Upper lobe of right lung (tissue), 1 donor: ENCODE measurements around the gene NEK5. TPM values are rescaled to one million over a fixed set of nuclear protein-coding genes. Genes with fewer than 3 reads are reported as not detected.

Experiments used
- ATAC-seq: fragments of 200-7000 bp; cut with Tn5 transposase; one replicate; pipeline ENCODE4 v1.9.1; 2020; ENCODE audit warnings: mild to moderate bottlenecking, moderate library complexity
- DNase-seq: peaks from one replicate; pipeline ENCODE4 v3.0.0-alpha.2; 2020
- H3K27ac ChIP-seq: fragments of 200-600 bp; one replicate; pipeline ENCODE4 v1.8.0; 2022
- H3K27me3 ChIP-seq: fragments of 200-600 bp; one replicate; pipeline ENCODE4 v1.8.0; 2022; ENCODE audit warnings: mild to moderate bottlenecking
- H3K36me3 ChIP-seq: fragments of 200-600 bp; one replicate; pipeline ENCODE4 v1.8.0; 2022
- H3K4me1 ChIP-seq: fragments of 200-600 bp; one replicate; pipeline ENCODE4 v1.8.0; 2022
- H3K4me3 ChIP-seq: fragments of 200-600 bp; one replicate; pipeline ENCODE4 v1.8.0; 2022; ENCODE audit warnings: mild to moderate bottlenecking
- H3K9me3 ChIP-seq: fragments of 200-600 bp; one replicate; pipeline ENCODE4 v1.8.0; 2022
- CTCF ChIP-seq: fragments of 200-600 bp; IDR thresholded peaks from one replicate; pipeline ENCODE4 v1.8.0; 2022; ENCODE audit warnings: antibody characterized with exemption
- intact Hi-C: fragments of 100-400 bp; cut with DNase I; formaldehyde crosslinking; loops from one replicate; pipeline ENCODE4 v1.11.0; 2022
- total RNA-seq: library from RNA; stranded (reverse); fragmentation: NEBNext Ultra II Directional; extraction: Animal tissue kit (Norgen Biotek cat#: 25700); gene quantifications from one replicate; pipeline ENCODE4 v1.2.1, GENCODE V29; 2021
- donor health status: DM: no; HTN: yes; CAD: no; lungs with severe emphysema.

NEK5 gene
- total RNA-seq, 1 donor from 2014 or later = 0.52 TPM

- peak within 1 kb of the TSS; percentile 83 for H3K27ac ChIP-seq
- ATAC-seq (peak; percentile 100), DNase-seq (peak; percentile 100)
- peak within 1 kb of the TSS; percentile 84 for H3K4me3 ChIP-seq
- intact Hi-C loops = no loop called here
- no peak for TF ChIP-seq CTCF
- no peaks in the 10 kb centered on the region for H3K27me3 ChIP-seq
- H3K36me3 ChIP-seq = no peaks in the 10 kb centered on the region
- H3K4me1 ChIP-seq = peaks cover 18% of the 10 kb centered on the region
- no peaks in the 10 kb centered on the region for H3K9me3 ChIP-seq
Measured at GRCh38 chr13:52011632-52012511, 117.0 kb downstream of the NEK5 start, which contains the start of gene ALG11. ALG11 (plus strand) TSS chr13:52012398; CDS start chr13:52012419, 21 bp downstream.

- intact Hi-C loops = no loop called here
- Histone ChIP-seq H3K4me3 (peak within 1 kb of the TSS; percentile 84), H3K36me3 (no peaks in the 10 kb centered on the region), H3K9me3 (no peaks in the 10 kb centered on the region), H3K27ac (peak within 1 kb of the TSS; percentile 83), H3K4me1 (peaks cover 18% of the 10 kb centered on the region), H3K27me3 (no peaks in the 10 kb centered on the region)
- ATAC-seq (peak; percentile 18), DNase-seq (no peak)
- TF ChIP-seq CTCF = no peak
Measured at GRCh38 chr13:52010890-52011631, 117.8 kb downstream of the NEK5 start, which contains the start of gene ATP7B. ATP7B (minus strand) TSS chr13:52011450; CDS start chr13:52011337, 113 bp downstream.

GRCh38 chr13:52009946-52010345, 118.9 kb downstream of the NEK5 start:
- ATAC-seq = no peak
- no peak overlapping the region for H3K4me3 ChIP-seq
- intact Hi-C loops = no loop called here

GRCh38 chr13:52006523-52007245, 122.2 kb downstream of the NEK5 start:
- Histone ChIP-seq H3K4me1 (peaks cover 5% of the 10 kb centered on the region), H3K27me3 (no peaks in the 10 kb centered on the region), H3K36me3 (no peaks in the 10 kb centered on the region), H3K9me3 (no peaks in the 10 kb centered on the region), H3K27ac (no peak overlapping the region), H3K4me3 (no peak overlapping the region)
- intact Hi-C loops = no loop called here
- ATAC-seq (no peak), DNase-seq (no peak)
- TF ChIP-seq CTCF = no peak

More at GRCh38 chr13:52009946-52010345, 118.9 kb downstream of the NEK5 start:
- TF ChIP-seq CTCF = no peak
- Histone ChIP-seq H3K4me1 (peaks cover 18% of the 10 kb centered on the region), H3K27ac (no peak overlapping the region), H3K27me3 (no peaks in the 10 kb centered on the region), H3K36me3 (no peaks in the 10 kb centered on the region), H3K9me3 (no peaks in the 10 kb centered on the region)
- no peak for DNase-seq

GRCh38 chr13:52005841-52006522, 122.9 kb downstream of the NEK5 start:
- no peak for TF ChIP-seq CTCF
- Histone ChIP-seq H3K27me3 (no peaks in the 10 kb centered on the region), H3K4me1 (peaks cover 4% of the 10 kb centered on the region), H3K27ac (no peak overlapping the region), H3K9me3 (no peaks in the 10 kb centered on the region), H3K36me3 (no peaks in the 10 kb centered on the region), H3K4me3 (no peak overlapping the region)
- no peak for ATAC-seq
- intact Hi-C loops = no loop called here
- no peak for DNase-seq
